ENCODE data around the gene TMEM225B. TPM values are rescaled to one million over a fixed set of nuclear protein-coding genes. Genes with fewer than 3 reads are reported as not detected.
"Not testable (repeated sequence)": the region's sequence is repeated elsewhere in the genome, so short reads cannot be mapped to it uniquely, and the experiment has no call there.

Gene TMEM225B
- total and polyA plus RNA-seq, 2 donors (not counting 1 experiment from before 2014, with no cell fraction given), result 0.86 to 0.95 TPM

DNA sequence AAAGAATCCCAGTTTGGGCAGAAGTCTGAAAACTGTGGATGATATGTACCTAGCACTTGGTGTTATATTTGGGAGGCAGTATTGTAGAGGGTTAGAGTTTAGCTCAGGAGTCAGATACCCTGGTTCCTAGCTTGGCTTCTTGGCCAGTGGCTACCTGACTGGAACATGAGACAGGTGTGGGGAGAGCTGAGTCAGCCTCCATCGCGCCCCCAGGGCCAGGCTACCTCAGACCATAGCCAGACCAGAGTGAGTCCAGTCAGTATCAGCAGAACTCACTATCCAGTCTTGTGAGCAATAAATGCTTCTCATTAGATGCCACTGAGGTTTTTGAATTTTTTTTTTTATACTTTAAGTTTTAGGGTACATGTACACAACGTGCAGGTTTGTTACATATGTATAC, 55.7 kb downstream of the TMEM225B start:
- WGBS (ENCODE audit: insufficient coverage), result no CpG with 5 or more reads among the region's 3 CpGs
- H3K27me3 ChIP-seq (replicated peaks in 1 of 4; ENCODE audit: control extremely low read depth in 1 of 4, control insufficient read depth in 3 of 4, insufficient read depth in 4 of 4, low read length in 3 of 4), result no peaks in the 10 kb centered on the region
- H3K36me3 ChIP-seq (replicated peaks in 1 of 2; ENCODE audit: control extremely low read depth in 1 of 2, control insufficient read depth in 1 of 2, extremely low read depth in 1 of 2, insufficient read depth in 2 of 2, low read length in 1 of 2), result peaks cover 1 to 3% of the 10 kb centered on the region in 2 experiments

GRCh38 chr7:99654626-99655025, 56.6 kb downstream of the TMEM225B start:
- ATAC-seq (ENCODE audit: low read depth); DNase-seq; H3K4me1 ChIP-seq (ENCODE audit: control insufficient read depth in 2 of 2, insufficient read depth in 2 of 2, low read length in 2 of 2); H3K36me3 ChIP-seq (replicated peaks in 1 of 2; ENCODE audit: control extremely low read depth in 1 of 2, control insufficient read depth in 1 of 2, extremely low read depth in 1 of 2, insufficient read depth in 2 of 2, low read length in 1 of 2); H3K27ac Mint-ChIP-seq; H3K9me3 Mint-ChIP-seq (ENCODE audit: insufficient read depth); H3K27ac ChIP-seq (ENCODE audit: low read length in 2 of 2); H3K4me3 ChIP-seq (ENCODE audit: control extremely low read depth in 1 of 5, extremely low read depth in 1 of 5, insufficient read depth in 1 of 5, low read depth in 2 of 5, low read length in 4 of 5); CTCF ChIA-PET; H3K9ac ChIP-seq (ENCODE audit: low read length); POLR2A ChIA-PET; H3K9me3 ChIP-seq (ENCODE audit: control extremely low read depth in 1 of 3, control insufficient read depth in 2 of 3, insufficient read depth in 1 of 3, low read length in 2 of 3); H3K27me3 ChIP-seq (replicated peaks in 1 of 4; ENCODE audit: control extremely low read depth in 1 of 4, control insufficient read depth in 3 of 4, insufficient read depth in 4 of 4, low read length in 3 of 4); H3K4me3 Mint-ChIP-seq; intact Hi-C loops (cut with micrococcal nuclease); H3K79me2 ChIP-seq (ENCODE audit: control insufficient read depth, insufficient read depth, low read length); H3K4me1 Mint-ChIP-seq; H2AFZ ChIP-seq (ENCODE audit: insufficient read depth, low read depth, low read length, poor library complexity, severe bottlenecking); H3K4me2 ChIP-seq (replicated peaks; ENCODE audit: low read depth, low read length, poor library complexity, severe bottlenecking); H3K27me3 Mint-ChIP-seq; H4K20me1 ChIP-seq (ENCODE audit: control insufficient read depth, insufficient read depth, low read length, poor library complexity, severe bottlenecking): not testable (repeated sequence)
- no CpG with 5 or more reads among the region's 3 CpGs for WGBS (ENCODE audit: insufficient coverage)

More for the DNA sequence above, 55.7 kb downstream of the TMEM225B start:
- H3K27me3 Mint-ChIP-seq, result no peaks in the 10 kb centered on the region
- H3K27ac Mint-ChIP-seq, result no peak overlapping the region
- H4K20me1 ChIP-seq (ENCODE audit: control insufficient read depth, insufficient read depth, low read length, poor library complexity, severe bottlenecking), result no peaks in the 10 kb centered on the region
- no peak overlapping the region for H3K4me3 Mint-ChIP-seq
- peaks cover 4% of the 10 kb centered on the region for H3K79me2 ChIP-seq (ENCODE audit: control insufficient read depth, insufficient read depth, low read length)
- no peaks in the 10 kb centered on the region for H3K4me1 Mint-ChIP-seq
- H3K9me3 ChIP-seq (ENCODE audit: control extremely low read depth in 1 of 3, control insufficient read depth in 2 of 3, insufficient read depth in 1 of 3, low read length in 2 of 3), result peaks cover 0 to 5% (median 0%) of the 10 kb centered on the region in 3 donors
- H3K9ac ChIP-seq (ENCODE audit: low read length), result no peak overlapping the region
- H3K9me3 Mint-ChIP-seq (ENCODE audit: insufficient read depth), result no peaks in the 10 kb centered on the region
- no peak for TF ChIP-seq EZH2 (IDR thresholded peaks at IDR 0.05; ENCODE audit: borderline replicate concordance, insufficient read depth, low read depth, low read length, poor library complexity, severe bottlenecking)
- TF ChIP-seq, protein P1, sequence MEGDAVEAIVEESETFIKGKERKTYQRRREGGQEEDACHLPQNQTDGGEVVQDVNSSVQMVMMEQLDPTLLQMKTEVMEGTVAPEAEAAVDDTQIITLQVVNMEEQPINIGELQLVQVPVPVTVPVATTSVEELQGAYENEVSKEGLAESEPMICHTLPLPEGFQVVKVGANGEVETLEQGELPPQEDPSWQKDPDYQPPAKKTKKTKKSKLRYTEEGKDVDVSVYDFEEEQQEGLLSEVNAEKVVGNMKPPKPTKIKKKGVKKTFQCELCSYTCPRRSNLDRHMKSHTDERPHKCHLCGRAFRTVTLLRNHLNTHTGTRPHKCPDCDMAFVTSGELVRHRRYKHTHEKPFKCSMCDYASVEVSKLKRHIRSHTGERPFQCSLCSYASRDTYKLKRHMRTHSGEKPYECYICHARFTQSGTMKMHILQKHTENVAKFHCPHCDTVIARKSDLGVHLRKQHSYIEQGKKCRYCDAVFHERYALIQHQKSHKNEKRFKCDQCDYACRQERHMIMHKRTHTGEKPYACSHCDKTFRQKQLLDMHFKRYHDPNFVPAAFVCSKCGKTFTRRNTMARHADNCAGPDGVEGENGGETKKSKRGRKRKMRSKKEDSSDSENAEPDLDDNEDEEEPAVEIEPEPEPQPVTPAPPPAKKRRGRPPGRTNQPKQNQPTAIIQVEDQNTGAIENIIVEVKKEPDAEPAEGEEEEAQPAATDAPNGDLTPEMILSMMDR (IDR thresholded peaks at IDR 0.05), result no peak
- no peaks in the 10 kb centered on the region for H3K4me1 ChIP-seq (ENCODE audit: control insufficient read depth in 2 of 2, insufficient read depth in 2 of 2, low read length in 2 of 2)
- ChIA-PET POLR2A (no interaction called here), CTCF (no interaction called here)
- no peak for ATAC-seq (ENCODE audit: low read depth)
- no peak for DNase-seq
- intact Hi-C loops (cut with micrococcal nuclease), result no loop called here
- H3K27ac ChIP-seq (ENCODE audit: low read length in 2 of 2), result no peak overlapping the region
- H3K4me3 ChIP-seq (ENCODE audit: control extremely low read depth in 1 of 5, extremely low read depth in 1 of 5, insufficient read depth in 1 of 5, low read depth in 2 of 5, low read length in 4 of 5), result no peak overlapping the region
- no peak overlapping the region for H3K4me2 ChIP-seq (replicated peaks; ENCODE audit: low read depth, low read length, poor library complexity, severe bottlenecking)
- H2AFZ ChIP-seq (ENCODE audit: insufficient read depth, low read depth, low read length, poor library complexity, severe bottlenecking), result no peak overlapping the region

GRCh38 chr7:99657879-99658278, 59.8 kb downstream of the TMEM225B start:
- H2AFZ ChIP-seq (ENCODE audit: insufficient read depth, low read depth, low read length, poor library complexity, severe bottlenecking); intact Hi-C loops (cut with micrococcal nuclease); H3K4me2 ChIP-seq (replicated peaks; ENCODE audit: low read depth, low read length, poor library complexity, severe bottlenecking); DNase-seq; H3K4me1 ChIP-seq (ENCODE audit: control insufficient read depth in 2 of 2, insufficient read depth in 2 of 2, low read length in 2 of 2); H3K36me3 ChIP-seq (replicated peaks in 1 of 2; ENCODE audit: control extremely low read depth in 1 of 2, control insufficient read depth in 1 of 2, extremely low read depth in 1 of 2, insufficient read depth in 2 of 2, low read length in 1 of 2); H3K27me3 ChIP-seq (replicated peaks in 1 of 4; ENCODE audit: control extremely low read depth in 1 of 4, control insufficient read depth in 3 of 4, insufficient read depth in 4 of 4, low read length in 3 of 4); ATAC-seq (ENCODE audit: low read depth); POLR2A ChIA-PET; H3K9me3 ChIP-seq (ENCODE audit: control extremely low read depth in 1 of 3, control insufficient read depth in 2 of 3, insufficient read depth in 1 of 3, low read length in 2 of 3); H3K9me3 Mint-ChIP-seq (ENCODE audit: insufficient read depth); CTCF ChIA-PET; H3K4me3 Mint-ChIP-seq; H3K27ac ChIP-seq (ENCODE audit: low read length in 2 of 2); H3K27me3 Mint-ChIP-seq; H3K79me2 ChIP-seq (ENCODE audit: control insufficient read depth, insufficient read depth, low read length); H3K4me1 Mint-ChIP-seq; H3K27ac Mint-ChIP-seq; H4K20me1 ChIP-seq (ENCODE audit: control insufficient read depth, insufficient read depth, low read length, poor library complexity, severe bottlenecking); H3K4me3 ChIP-seq (ENCODE audit: control extremely low read depth in 1 of 5, extremely low read depth in 1 of 5, insufficient read depth in 1 of 5, low read depth in 2 of 5, low read length in 4 of 5); H3K9ac ChIP-seq (ENCODE audit: low read length): not testable (repeated sequence)
- WGBS (ENCODE audit: insufficient coverage), result 100% methylated on average over 2 of the region's 5 CpGs

Data from B cell (primary cell).